GM12872 (cell line): ENCODE measurements around the gene OPRL1.

ENCODE experiments used
- TF ChIP-seq, protein P1 (sequence below): IDR thresholded peaks from 3 replicates; pipeline ENCODE4 v1.5.1; 2011; ENCODE audit warnings: low read depth, mild to moderate bottlenecking, low read length, moderate library complexity; ENCODE audit not compliant: insufficient read depth

OPRL1 gene

GRCh38 chr20:64091770-64092169 is 11.9 kb downstream of the OPRL1 start:
- TF ChIP-seq, protein P1, sequence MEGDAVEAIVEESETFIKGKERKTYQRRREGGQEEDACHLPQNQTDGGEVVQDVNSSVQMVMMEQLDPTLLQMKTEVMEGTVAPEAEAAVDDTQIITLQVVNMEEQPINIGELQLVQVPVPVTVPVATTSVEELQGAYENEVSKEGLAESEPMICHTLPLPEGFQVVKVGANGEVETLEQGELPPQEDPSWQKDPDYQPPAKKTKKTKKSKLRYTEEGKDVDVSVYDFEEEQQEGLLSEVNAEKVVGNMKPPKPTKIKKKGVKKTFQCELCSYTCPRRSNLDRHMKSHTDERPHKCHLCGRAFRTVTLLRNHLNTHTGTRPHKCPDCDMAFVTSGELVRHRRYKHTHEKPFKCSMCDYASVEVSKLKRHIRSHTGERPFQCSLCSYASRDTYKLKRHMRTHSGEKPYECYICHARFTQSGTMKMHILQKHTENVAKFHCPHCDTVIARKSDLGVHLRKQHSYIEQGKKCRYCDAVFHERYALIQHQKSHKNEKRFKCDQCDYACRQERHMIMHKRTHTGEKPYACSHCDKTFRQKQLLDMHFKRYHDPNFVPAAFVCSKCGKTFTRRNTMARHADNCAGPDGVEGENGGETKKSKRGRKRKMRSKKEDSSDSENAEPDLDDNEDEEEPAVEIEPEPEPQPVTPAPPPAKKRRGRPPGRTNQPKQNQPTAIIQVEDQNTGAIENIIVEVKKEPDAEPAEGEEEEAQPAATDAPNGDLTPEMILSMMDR, result no peak

DNA sequence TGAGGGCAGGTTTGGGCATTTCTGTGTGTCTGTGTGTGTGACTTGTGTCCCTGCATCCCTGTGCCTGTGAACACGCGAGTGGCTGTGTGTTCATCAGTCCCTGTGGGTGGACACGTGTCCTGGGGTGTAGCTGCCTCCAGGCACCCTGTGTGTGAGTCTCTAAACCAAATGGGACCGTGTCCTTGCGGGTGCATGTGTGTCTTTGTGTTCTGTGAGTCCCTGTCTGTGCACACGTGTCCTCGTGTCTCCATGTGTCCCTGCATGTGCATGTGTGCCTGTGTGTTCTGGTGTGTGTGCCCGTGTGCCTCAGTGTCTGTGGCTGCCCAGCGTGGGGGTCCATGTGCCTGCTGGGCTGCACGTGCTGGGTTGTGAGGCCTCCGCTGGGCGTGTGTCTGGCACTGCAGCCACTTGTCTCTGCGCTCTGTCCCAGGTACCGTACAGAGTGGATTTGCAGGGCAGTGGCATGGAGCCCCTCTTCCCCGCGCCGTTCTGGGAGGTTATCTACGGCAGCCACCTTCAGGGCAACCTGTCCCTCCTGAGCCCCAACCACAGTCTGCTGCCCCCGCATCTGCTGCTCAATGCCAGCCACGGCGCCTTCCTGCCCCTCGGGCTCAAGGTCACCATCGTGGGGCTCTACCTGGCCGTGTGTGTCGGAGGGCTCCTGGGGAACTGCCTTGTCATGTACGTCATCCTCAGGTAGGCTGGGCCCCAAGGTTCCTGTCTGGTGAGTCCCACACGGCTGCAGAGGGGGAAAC is 12.6 kb downstream of the OPRL1 start:
- TF ChIP-seq, protein P1, result no peak

DNA sequence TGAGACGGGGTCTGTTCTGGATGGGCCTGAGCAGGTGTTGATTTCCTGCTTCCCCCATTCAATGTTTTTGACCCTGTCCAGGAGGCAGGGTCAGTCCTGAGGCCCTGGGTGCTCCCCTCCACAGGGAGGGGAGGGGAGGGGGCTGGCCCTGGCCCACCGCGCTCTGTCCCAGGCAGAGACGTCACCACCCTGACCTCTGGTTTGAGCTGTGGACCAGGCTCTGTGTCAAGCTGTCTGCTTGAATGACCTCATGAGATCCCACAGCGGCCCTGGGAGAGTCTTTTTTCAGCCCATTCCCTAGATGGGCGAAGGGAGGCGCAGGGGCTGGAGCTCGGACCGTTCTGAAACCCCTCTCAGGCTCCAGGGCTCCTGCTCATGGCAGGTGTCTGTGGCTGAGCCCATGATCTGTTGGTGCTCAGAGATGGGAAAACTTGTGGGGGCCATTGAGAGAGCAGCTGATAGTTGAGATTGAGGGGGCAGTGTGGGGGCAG is 13.2 kb downstream of the OPRL1 start:
- TF ChIP-seq, protein P1, result no peak

DNA sequence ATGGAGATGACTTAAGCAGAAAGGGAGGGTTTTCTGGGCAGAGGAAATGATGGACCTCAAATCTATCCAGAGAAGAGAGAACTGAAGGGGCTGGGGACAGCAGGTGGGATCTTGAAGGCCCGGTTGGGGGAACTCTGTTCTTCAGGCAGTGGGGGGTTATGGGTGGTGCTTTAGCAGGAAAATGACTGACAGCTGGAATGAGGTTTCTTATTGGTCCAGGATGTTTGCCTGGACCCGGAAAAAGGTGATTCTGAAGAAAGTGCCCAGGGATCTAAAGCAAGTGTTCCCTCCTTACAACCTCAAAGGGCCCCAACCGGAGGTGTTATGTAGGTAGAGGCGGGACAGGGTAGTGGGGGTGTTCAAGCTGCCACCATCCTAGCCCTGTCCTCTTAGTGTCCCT is 15.6 kb downstream of the OPRL1 start:
- TF ChIP-seq, protein P1, result no peak

GRCh38 chr20:64095927-64096326 is 16.0 kb downstream of the OPRL1 start:
- TF ChIP-seq, protein P1, result no peak

DNA sequence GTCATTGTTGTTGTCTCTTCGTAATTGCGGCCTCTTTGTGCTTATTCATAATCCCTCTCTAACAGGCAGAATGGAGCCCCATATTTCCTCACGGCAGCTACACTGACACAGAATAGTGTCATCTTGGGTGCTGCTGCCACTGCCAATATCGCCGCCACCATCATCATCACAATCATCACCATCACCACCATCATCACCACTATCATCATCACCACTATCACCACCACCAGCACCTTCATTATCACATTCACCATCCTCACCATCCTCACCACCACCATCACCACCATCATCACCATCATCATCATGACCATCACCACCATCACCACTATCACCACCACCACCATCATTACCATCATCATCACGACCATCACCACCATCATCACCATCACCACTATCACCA is 16.7 kb downstream of the OPRL1 start:
- TF ChIP-seq, protein P1, result no peak

DNA sequence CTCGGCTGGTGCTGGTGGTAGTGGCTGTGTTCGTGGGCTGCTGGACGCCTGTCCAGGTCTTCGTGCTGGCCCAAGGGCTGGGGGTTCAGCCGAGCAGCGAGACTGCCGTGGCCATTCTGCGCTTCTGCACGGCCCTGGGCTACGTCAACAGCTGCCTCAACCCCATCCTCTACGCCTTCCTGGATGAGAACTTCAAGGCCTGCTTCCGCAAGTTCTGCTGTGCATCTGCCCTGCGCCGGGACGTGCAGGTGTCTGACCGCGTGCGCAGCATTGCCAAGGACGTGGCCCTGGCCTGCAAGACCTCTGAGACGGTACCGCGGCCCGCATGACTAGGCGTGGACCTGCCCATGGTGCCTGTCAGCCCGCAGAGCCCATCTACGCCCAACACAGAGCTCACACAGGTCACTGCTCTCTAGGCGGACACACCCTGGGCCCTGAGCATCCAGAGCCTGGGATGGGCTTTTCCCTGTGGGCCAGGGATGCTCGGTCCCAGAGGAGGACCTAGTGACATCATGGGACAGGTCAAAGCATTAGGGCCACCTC is 18.7 kb downstream of the OPRL1 start:
- TF ChIP-seq, protein P1, result no peak
